Endothelial cell of umbilical vein (primary cell): ENCODE measurements around the gene PCID2. TPM values are rescaled to one million over a fixed set of nuclear protein-coding genes. Genes with fewer than 3 reads are reported as not detected.

Experiments
- BruUV-seq: library from RNA; stranded (reverse); fragments of 400-500 nt; replicated peaks from 2 replicates; lab custom pipeline; 2021; lab: Mats Ljungman, UMichigan
- CTCF ChIA-PET: fragments of 300-600, 350-600 bp; sonication (Branson Sonifier 250); formaldehyde crosslinking; loops from one replicate; lab custom pipeline; 2021; ENCODE audit warnings: antibody characterized with exemption, inconsistent platforms; lab: Charles Lee
- POLR2A ChIA-PET: fragments of 300-600, 350-600 bp; sonication (Branson Sonifier 250); formaldehyde crosslinking; loops from one replicate; lab custom pipeline; 2021; ENCODE audit warnings: antibody characterized with exemption, inconsistent platforms; lab: Charles Lee
- DNase-seq: peaks from one replicate; pipeline ENCODE4 v3.0.0-alpha.2; 2011; ENCODE audit warnings: low read depth, low spot score
- FAIRE-seq: peaks from 2 replicates; lab custom pipeline; 2011; peaks lifted over from hg19 to GRCh38; lab: Jason Lieb, UNC
- H2AFZ ChIP-seq: 2 replicates; pipeline ENCODE4 v1.6.0; 2012; ENCODE audit warnings: low read depth, low read length, control low read depth, inconsistent platforms
- H3K27ac ChIP-seq: 2 replicates; pipeline ENCODE4 v1.5.1; 2011; ENCODE audit warnings: low read depth, mild to moderate bottlenecking, control low read depth, low read length, moderate library complexity; ENCODE audit not compliant: insufficient read depth
- H3K27me3 ChIP-seq, 2 experiments: 2 replicates each; pipeline versions ENCODE4 v1.6.0 to v1.6.1; 2011; ENCODE audit warnings: low read length in 2 of 2, mixed read lengths in 1 of 2; ENCODE audit not compliant: control insufficient read depth in 2 of 2, insufficient read depth in 2 of 2
- H3K36me3 ChIP-seq, 2 experiments: 2 replicates in 1 of 2; 3 replicates in 1 of 2; pipeline ENCODE4 v1.5.1; 2011; ENCODE audit warnings: low read length in 2 of 2, mild to moderate bottlenecking in 1 of 2, moderate library complexity in 1 of 2; ENCODE audit not compliant: control insufficient read depth in 2 of 2, insufficient read depth in 2 of 2; ENCODE audit errors: extremely low read depth in 1 of 2
- H3K4me1 ChIP-seq: 3 replicates; pipeline ENCODE4 v1.5.1; 2011; ENCODE audit warnings: mild to moderate bottlenecking, low read length; ENCODE audit not compliant: control insufficient read depth, insufficient read depth; ENCODE audit errors: extremely low read depth
- H3K4me2 ChIP-seq: 2 replicates; pipeline ENCODE4 v1.6.1; 2011; ENCODE audit warnings: low read length, control low read depth, mixed read lengths; ENCODE audit not compliant: insufficient read depth
- H3K4me3 ChIP-seq, 3 experiments: fragments of 200-600 bp in 1 of 3; sonication (generic), shearing (Covaris generic) in 1 of 3; replicated peaks in 1 of 3; 2 replicates each; pipeline ENCODE4 v1.5.1; 2011 to 2016; ENCODE audit warnings: control low read depth in 3 of 3, low read length in 3 of 3, mild to moderate bottlenecking in 2 of 3, inconsistent platforms in 1 of 3, low read depth in 1 of 3, moderate library complexity in 1 of 3; ENCODE audit not compliant: insufficient read depth in 1 of 3
- H3K79me2 ChIP-seq: 2 replicates; pipeline ENCODE4 v1.6.0; 2012; ENCODE audit warnings: low read length, inconsistent platforms; ENCODE audit not compliant: control insufficient read depth, insufficient read depth
- H3K9ac ChIP-seq: replicated peaks from 2 replicates; pipeline ENCODE3; 2011; ENCODE audit warnings: low read length, control low read depth; ENCODE audit not compliant: insufficient read depth; ENCODE audit errors: extremely low read depth
- H3K9me1 ChIP-seq: replicated peaks from 3 replicates; pipeline ENCODE4 v1.6.0; 2011; ENCODE audit warnings: mild to moderate bottlenecking, low read length; ENCODE audit not compliant: control insufficient read depth, insufficient read depth; ENCODE audit errors: extremely low read depth
- H3K9me3 ChIP-seq: replicated peaks from 2 replicates; pipeline ENCODE4 v1.5.1; 2012; ENCODE audit warnings: low read length, inconsistent platforms; ENCODE audit not compliant: control insufficient read depth, insufficient read depth
- H4K20me1 ChIP-seq: replicated peaks from 2 replicates; pipeline ENCODE3; 2011; ENCODE audit warnings: mild to moderate bottlenecking, low read length; ENCODE audit not compliant: control insufficient read depth, insufficient read depth; ENCODE audit errors: extremely low read depth
- CTCF ChIP-seq, 2 donors: IDR thresholded peaks; 1 replicate in 1 of 2; 2 replicates in 1 of 2; pipeline ENCODE4 v1.5.1; 2011; ENCODE audit warnings: low read length in 2 of 2, mild to moderate bottlenecking in 2 of 2, moderate library complexity in 2 of 2, control low read depth in 1 of 2, inconsistent platforms in 1 of 2, low read depth in 1 of 2; ENCODE audit not compliant: insufficient read depth in 1 of 2; ENCODE audit errors: extremely low read depth in 1 of 2
- EZH2 ChIP-seq: IDR thresholded peaks from 2 replicates; pipeline ENCODE4 v1.6.1; 2012; ENCODE audit warnings: borderline replicate concordance, low read depth, mild to moderate bottlenecking, moderate library complexity, low read length, inconsistent platforms; ENCODE audit not compliant: severe bottlenecking
- FOS ChIP-seq: IDR thresholded peaks from 2 replicates; pipeline ENCODE4 v1.6.1; 2011; ENCODE audit warnings: mild to moderate bottlenecking, low read length, moderate library complexity, borderline replicate concordance; ENCODE audit not compliant: insufficient read depth
- GATA2 ChIP-seq: IDR thresholded peaks from 2 replicates; pipeline ENCODE4 v1.7.0; 2011; ENCODE audit warnings: low read depth, mild to moderate bottlenecking, moderate library complexity, mixed read lengths, low read length; ENCODE audit not compliant: insufficient read length, insufficient read depth
- JUN ChIP-seq: IDR thresholded peaks from 2 replicates; pipeline ENCODE4 v1.6.1; 2011; ENCODE audit warnings: borderline replicate concordance, low read depth; ENCODE audit not compliant: insufficient read length, insufficient read depth
- MYC ChIP-seq: IDR thresholded peaks from one replicate; pipeline ENCODE4 v1.6.1; 2011; ENCODE audit warnings: mild to moderate bottlenecking, low read depth, low read length
- POLR2A ChIP-seq: IDR thresholded peaks from 2 replicates; pipeline ENCODE4 v1.6.1; 2012; ENCODE audit warnings: low read depth, mild to moderate bottlenecking, control low read depth, low read length
- POLR2AphosphoS5 ChIP-seq: IDR thresholded peaks from 2 replicates; pipeline ENCODE4 v1.6.1; 2012; ENCODE audit warnings: low read depth, mild to moderate bottlenecking, control low read depth, low read length, moderate library complexity; ENCODE audit not compliant: insufficient read depth
- dilution Hi-C: fragments of 300-500 bp; cut with MboI; formaldehyde crosslinking; loops from one replicate; pipeline ENCODE4 v1.15.0; 2019; ENCODE audit warnings: low sequenced_read_pairs; ENCODE audit not compliant: extremely low pct_ligation_motif_present
- intact Hi-C: fragments of 100-400 bp; cut with micrococcal nuclease; formaldehyde crosslinking; loops from one replicate; pipeline ENCODE4 v1.10.0; 2022
- polyA plus RNA-seq, 4 experiments: library from polyadenylated mRNA; depleted of rRNA in 3 of 4; stranded (reverse) in 3 of 4; unstranded in 1 of 4; fragments of >200 nt; gene quantifications; 2 replicates each; pipeline versions ENCODE4 v1.2.1 to v1.2.3, GENCODE V29; 2011 to 2012; ENCODE audit warnings: missing spikeins in 1 of 4
- total RNA-seq: library from RNA; stranded (reverse); gene quantifications from 2 replicates; pipeline ENCODE4 v1.2.3, GENCODE V29; 2021
- TF ChIP-seq, protein P1 (sequence below): IDR thresholded peaks from 2 replicates; pipeline ENCODE4 v1.6.1; 2011; ENCODE audit not compliant: insufficient read depth, insufficient read length

PCID2 gene
- total and polyA plus RNA-seq, 2 donors (not counting 3 experiments of a cell fraction or from before 2014, with no cell fraction given), result 52.1 to 55.6 TPM

DNA sequence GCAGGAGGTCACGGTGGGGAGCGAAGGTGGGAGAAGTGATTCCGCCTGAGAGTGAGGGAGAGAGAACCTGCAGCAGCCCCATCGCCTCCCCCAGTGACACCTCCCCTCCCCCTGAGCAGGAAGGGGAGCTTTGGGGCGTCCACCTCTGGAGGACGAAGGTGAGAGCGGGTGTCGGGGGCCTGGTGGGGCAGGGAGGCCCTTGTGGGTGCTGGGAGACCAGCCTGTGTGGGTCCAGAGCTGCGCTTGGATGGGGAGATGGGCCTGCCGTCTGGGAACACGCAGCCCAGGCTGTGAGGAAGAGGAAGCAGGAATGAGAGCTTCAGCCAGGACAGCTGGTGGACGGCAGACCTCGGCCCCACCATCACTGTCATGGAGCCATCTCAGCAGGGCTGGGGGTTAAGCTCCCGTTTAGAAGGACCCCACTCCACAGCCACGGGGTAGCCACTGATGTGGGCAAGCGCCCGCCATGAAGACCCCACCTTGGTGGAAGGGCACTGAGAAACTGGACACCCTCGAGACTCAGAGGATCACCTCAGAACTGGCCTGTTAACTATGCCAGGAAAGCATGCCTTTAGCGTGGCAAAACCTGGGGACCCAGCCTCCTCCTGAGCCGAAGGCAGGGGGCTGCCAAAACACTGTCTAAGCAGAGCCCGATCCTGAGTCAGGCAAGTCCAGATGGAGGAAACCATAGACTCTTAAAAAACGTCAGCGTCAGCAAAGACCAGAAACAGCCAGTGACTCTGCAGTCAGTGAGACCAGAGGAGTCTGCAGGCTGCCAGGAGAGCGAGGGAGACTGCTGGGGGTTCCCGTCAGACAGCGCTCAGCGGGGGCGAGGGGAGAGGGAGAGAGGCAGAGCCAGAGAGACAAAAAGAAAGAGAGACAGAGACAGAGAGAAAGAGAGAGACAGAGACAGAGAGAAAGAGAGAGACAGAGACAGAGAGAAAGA lies 56.5 kb downstream of the PCID2 start:
- Histone ChIP-seq H3K4me2 (no peak overlapping the region), H3K4me1 (peaks cover 6% of the 10 kb centered on the region), H4K20me1 (no peaks in the 10 kb centered on the region), H2AFZ (no peak overlapping the region), H3K36me3 (no peaks in the 10 kb centered on the region), H3K9me3 (no peaks in the 10 kb centered on the region), H3K9me1 (no peaks in the 10 kb centered on the region), H3K79me2 (no peaks in the 10 kb centered on the region), H3K9ac (no peak overlapping the region), H3K4me3 (no peak overlapping the region), H3K27ac (no peak overlapping the region), H3K27me3 (peaks cover under 1 to 9% of the 10 kb centered on the region in 2 experiments)
- DNase-seq (no peak), FAIRE-seq (no peak)
- TF ChIP-seq EZH2 (no peak), POLR2A (no peak), FOS (no peak), JUN (no peak), MYC (no peak), GATA2 (no peak), POLR2AphosphoS5 (no peak), CTCF (IDR thresholded peaks at IDR 0.05; ENCODE audit: extremely low read depth in 1 of 2, insufficient read depth in 1 of 2, low read depth in 1 of 2, low read length in 2 of 2) (no peak)
- TF ChIP-seq, protein P1, sequence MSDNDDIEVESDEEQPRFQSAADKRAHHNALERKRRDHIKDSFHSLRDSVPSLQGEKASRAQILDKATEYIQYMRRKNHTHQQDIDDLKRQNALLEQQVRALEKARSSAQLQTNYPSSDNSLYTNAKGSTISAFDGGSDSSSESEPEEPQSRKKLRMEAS, result no peak
- intact Hi-C loops, result no loop called here
- CTCF ChIA-PET, result no interaction called here
- dilution Hi-C loops, result no loop called here
- BruUV-seq, result no TSS peak
- POLR2A ChIA-PET, result no interaction called here
